ENCODE data around the gene UGT1A8.

Gene UGT1A8

DNA sequence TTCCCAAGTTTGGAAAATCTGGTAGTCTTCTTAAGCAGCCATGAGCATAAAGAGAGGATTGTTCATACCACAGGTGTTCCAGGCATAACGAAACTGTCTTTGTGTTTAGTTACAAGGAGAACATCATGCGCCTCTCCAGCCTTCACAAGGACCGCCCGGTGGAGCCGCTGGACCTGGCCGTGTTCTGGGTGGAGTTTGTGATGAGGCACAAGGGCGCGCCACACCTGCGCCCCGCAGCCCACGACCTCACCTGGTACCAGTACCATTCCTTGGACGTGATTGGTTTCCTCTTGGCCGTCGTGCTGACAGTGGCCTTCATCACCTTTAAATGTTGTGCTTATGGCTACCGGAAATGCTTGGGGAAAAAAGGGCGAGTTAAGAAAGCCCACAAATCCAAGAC is 154.7 kb downstream of the UGT1A8 start:
- DNase-seq: no peak

DNA sequence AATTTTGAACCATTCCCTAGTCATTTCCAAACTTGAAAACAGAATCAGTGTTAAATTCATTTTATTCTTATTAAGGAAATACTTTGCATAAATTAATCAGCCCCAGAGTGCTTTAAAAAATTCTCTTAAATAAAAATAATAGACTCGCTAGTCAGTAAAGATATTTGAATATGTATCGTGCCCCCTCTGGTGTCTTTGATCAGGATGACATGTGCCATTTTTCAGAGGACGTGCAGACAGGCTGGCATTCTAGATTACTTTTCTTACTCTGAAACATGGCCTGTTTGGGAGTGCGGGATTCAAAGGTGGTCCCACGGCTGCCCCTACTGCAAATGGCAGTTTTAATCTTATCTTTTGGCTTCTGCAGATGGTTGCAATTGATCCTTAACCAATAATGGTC is 155.2 kb downstream of the UGT1A8 start:
- no peak for DNase-seq

DNA sequence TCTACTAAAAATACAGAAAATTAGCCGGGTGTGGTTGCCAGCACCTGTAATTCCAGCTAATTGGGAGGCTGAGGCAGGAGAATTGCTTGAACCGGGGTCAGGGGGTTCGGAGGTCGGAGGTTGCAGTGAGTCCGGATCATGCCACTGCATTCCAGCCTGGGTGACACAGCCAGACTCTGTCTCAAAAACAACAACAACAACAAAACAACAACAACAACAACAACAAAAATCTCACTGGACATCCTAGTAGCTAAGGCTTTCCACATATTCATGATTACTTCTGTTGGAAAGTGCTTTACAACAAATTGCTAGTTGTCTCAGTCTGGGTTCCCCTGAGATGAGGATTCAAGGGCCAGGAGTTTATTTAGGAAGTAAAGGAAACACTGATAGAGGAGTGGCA is 156.4 kb downstream of the UGT1A8 start:
- no peak for DNase-seq

DNA sequence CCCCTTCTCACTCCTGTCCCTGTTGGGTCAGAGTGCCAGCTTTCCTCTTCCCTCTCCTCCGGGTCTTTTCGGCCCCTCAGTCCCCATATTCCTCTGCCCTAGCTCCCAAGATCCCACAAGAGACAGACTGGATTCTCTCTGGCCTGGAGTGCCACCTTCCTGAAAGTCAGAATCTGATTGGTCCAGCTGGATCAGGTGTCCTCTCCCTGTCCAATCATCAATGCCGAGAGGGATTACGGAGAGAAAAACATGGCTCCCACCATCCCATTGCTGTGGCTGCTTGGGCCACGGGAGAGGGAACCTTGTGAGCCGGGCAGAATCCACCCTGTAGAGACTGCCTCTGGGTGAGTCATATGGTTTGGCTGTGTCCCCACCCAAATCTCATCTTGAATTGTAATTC is 158.0 kb downstream of the UGT1A8 start:
- no peak for DNase-seq

DNA sequence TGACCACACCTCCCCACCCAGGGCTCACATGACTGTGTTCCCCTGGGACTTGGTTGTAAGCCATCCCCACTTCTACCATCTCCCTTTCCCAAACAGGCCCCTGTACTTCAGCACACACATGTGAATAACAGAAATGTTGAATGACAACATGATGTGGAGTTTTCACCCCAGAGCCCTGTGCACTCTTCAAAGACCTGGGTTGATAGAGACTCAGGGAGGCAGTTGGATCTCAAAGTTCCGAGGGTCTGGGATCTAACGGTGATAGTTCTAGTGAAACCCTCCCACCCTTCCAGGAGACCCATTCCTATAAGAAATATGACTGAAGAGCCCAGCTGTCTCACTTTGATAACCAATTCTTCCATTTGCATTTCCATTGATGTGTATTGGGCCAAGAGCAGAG is 160.6 kb downstream of the UGT1A8 start, which contains the start of gene MROH2A:
MROH2A (plus strand) TSS at position 301 of the 400 bp plus-strand sequence. CDS start 1,029 bp downstream, outside the sequence.
- DNase-seq: no peak

DNA sequence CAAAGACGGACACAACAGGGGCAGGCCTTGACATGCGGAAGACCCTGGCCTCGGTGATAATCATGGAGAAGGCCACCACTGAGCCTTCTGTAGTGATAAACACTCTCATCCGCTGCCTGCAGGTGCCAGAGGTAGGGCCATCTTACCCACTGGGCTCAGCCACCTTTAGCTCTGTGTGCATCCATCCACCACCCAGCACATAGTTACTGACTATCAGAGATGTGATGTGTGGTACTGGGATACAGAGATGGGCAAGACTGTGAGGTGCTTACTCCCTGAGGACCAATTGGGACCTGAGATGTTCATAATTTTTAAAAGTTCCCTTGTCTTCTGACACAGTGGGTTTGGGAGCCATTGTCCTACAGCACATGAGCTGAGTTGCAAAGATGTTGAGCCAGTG is 162.3 kb downstream of the UGT1A8 start:
- no peak for DNase-seq

DNA sequence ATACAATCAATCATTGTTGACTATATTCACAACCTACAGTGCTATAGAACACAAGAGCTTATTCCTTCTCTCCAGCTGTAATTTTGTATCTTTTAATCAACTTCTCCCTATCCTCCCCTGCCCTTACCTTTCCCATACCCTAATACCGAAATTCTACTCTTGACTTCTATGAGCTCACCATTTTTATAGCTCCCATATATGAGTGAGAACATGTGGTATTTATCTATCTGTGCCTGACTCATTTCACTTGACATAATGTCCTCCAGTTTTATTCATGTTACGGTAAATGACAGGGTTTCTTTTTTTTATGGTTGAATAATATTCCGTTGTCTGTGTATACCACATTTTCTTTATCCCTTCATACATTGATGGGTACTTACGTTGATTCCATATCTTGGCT is 163.3 kb downstream of the UGT1A8 start:
- no peak for DNase-seq

DNA sequence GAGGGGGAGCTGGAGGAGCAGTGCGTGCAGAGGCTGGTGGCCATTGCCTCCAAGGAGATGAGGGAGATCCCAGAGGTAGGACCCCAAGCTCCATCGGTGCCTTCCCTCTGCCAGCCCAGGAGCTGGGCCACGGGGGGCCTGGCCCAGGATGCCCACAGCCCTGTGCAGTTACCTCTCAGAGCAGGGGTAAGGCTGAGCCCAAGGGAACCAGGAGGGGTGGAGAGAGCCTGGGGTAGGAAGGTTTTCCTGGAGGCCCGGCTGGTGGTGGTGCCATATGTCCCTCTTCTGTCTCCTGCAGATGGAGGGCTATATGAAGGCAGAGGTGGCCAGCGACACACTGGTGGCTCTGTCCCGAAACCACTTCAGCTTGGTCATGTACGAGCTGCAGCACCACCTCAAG is 172.1 kb downstream of the UGT1A8 start:
- DNase-seq: no peak

DNA sequence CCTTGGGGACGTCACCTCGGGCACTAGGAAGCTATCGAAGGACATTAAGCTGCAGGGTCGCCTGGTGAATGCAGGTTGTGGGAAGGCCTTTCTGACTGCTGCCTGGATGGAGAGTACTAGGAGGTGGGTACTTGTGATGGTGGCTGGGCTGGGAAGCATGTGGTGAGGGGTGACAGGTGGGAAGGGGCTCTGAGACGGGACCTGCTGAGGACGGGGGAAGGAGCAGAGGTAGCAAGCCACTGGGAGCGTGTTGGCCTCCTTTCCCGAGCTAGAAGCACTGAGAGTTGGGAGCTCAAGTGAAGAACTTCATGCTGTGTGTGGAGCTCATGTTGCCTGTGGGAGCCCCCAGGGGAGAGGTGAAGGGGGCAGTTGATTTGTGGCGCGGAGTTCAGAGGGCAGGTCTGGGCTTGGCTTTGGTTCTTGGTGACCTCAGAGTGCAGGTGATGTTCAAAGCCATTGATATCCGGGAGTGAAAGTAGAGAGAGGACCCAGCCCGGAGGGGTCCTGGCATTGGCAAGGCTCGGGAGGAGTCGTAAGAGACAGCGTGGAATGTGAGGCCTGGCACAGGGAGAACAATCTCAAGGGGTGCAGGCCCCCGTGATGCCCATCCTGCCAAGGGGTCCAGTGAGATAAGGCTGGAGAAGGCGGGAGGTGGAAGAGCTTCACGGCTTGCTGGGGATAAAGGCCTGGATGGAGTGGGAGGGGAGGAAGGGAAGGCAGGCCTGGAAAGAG is 173.9 kb downstream of the UGT1A8 start:
- DNase-seq: no peak

DNA sequence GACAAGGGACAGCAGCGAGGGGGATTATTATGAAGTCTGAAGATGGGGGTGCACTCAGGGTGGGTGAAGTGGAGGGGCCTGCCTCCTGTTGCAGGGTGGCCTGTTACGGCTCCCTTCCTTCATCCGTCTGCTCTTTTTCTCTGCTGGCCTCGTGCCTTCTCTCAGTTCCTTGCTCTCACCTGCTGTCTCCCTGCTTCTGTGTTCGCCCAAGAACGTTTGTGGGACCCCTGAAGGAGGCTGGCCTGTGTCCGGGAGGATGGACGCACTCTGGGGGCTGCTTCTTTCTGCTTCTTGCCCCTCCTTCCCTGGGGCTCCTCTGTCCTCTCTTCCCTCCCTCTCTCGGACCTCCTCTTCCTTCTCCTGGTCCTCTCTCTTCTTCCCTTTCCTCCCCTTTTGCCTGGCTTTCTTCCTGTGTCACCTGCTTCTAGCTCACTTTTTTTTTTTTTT is 174.5 kb downstream of the UGT1A8 start:
- no peak for DNase-seq

DNA sequence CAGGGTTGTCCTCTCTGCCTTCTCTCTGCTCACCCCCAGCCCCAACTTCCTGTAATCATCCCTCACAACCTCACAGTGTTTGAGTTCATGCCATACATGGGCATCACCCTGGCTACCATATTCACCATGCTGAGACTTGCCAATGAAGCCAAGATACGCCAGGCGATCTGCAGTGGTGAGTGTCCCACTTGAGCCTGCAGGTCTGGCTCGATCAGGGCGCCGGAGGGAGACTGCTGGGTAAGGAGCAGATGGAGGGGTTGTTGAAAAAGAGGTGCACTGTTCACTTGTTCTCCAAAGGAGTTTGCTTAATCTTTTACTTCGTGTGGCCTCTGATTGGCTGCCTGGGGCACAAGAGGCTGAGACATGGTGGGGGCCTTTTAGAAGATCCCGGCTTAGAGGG is 175.3 kb downstream of the UGT1A8 start:
- no peak for DNase-seq

DNA sequence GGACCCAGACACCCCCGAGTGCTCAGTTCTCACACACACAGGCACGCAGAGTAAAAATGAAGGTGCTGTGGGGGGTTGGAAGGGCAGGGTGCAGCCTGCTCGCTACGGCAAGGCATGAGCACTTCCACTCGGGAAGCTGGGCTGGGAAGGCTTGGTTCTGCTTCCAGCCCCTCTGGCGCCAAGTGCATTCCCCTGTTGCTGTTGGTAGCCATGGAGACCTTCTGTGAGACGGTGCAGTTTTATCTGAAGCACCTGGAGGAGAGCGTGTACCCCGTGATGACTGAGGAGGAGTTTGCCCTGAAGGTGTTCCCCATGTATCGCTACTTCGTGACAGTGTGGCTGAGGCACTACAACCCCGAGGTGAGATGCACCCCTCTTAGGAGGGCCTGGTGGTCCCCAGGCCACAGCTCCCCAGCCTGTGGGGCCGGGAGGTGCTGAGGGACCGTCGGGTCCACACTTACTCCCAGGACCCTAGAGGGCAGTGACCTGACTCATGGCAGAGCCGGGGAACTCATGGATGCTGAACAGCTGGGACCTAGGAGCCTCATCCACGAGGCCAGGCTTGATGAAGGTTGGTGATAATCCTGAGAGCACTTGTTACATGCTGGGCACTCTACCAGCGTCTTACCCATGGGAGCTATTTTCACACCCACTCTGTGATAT is 176.2 kb downstream of the UGT1A8 start:
- DNase-seq: no peak

DNA sequence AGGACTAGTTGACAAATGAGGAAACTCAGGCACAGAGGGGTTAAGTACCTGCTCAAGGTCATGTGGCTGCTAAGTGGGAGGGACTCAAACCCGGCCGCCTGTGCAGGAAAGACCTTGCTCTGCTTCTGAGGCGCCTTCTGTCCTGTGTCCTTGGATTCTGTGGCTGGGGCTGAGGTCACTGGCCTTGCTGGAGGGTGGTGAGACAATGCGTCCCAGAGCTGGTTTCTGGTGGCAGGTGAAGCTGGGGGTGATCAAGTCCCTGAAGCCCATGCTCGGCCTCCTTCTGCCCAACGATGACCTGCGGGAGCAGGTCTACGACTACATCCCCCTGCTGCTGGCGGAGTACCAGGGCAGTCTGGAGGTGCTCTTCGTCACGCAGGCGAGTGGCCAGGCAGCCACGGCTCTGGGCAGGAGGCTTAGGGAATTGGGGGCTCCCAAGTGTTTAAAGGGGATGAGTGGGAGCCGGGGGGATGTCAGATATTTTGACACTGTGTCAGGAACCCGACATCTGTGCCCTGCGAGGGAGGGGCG is 176.8 kb downstream of the UGT1A8 start:
- no peak for DNase-seq

DNA sequence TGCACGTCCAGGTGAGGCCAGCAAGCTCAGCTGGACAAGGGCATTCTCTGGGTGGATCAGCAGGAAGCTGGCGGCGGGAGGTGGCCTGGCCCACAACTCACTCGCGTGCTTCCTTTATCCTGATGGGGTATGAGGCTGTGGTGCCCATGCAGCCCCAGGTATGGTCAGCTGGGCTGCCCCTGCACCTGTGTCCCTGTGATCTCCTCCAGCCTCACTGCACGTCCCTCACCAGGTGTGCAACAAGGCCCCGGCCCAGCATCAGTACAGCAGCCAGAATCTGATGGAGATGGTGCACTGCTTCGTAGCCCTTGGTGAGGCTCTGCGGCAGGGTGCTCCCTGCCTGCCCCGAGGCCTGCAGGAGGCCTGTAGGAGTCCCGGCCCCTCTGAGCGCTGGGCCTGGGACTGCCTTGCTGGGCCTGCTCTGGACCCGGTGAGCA is 178.3 kb downstream of the UGT1A8 start:
- no peak for DNase-seq

DNA sequence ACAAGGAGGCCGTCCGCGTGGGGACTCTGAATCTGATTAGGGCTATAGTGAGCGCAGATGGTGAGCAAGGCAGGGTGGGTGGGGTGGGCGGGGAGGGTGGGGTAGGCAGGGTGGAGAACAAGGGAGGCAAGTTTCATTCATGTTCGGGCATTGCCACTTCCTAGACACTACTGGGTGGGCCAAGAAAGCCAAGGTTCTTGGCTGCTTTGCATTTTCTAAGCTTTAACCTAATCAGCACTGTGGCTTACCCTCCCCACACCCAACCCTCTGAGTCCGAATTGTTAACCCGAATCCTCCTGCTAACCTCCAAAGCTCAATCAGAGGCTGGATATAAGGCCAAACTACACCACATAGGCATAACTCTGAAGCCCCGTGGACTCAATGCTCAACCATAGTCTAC is 178.8 kb downstream of the UGT1A8 start:
- no peak for DNase-seq

DNA sequence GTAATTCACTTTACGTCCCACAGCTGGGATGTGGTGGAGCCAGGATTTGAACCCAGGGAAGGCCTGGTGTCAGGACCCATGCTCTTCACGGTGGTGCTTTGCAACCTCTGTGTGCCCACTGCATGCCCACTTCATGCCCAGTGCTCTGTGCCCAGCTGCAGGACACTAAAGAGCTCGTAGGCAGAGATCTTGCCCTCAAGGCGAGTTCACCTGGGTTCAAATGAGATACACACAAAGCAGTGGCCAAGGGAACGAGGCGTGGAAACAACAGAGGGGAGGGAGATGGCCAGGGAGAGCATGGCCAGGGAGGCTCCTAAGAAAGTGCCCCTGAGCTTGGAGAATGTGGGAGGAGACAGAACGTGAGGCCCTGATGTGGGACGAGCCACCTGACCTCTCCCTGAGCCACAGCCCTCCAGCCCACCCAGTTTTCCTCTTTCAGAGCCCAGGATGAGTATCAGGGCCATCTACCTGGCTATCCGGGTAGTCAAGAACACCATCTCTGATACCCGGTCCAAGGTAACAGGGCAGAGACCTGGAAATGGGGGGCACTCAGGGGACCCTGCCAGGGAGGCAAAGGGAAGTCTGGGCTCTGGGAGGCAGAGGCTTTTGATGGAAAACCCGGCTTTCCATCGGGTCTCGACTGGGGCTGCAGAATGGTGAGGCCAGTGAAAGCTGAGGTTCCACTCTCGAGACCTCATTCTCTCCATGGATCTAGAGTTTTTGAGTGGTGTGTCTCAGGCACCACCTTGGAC is 181.1 kb downstream of the UGT1A8 start:
- no peak for DNase-seq

DNA sequence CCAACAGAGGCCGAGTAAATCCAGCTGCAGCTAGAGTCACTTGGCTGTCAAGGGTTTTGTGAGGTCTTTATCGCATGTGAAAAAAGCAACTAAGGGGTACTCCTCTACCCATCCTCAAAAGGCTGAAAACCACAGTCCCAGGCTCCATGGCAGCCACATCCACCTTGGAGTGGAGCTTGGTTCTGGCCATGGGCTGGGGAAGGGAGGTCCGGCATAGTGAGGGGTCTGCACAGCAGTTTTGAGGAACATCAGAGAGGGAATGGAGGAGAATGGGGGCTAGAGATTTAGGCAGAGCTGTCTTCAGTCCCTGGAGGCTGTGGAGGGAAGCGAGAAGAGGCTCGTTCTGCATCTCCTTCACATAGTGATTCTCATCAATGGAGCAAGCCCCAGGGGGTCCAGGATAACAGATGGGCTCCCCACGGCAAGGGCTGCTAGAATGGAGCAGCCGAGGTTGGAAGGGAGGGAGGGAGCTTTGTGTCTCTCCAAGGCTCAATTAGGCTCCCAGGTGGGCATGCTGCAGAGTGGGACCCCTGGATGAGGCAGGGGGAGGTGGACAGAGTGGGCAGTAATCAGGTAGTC is 181.7 kb downstream of the UGT1A8 start:
- DNase-seq: no peak

DNA sequence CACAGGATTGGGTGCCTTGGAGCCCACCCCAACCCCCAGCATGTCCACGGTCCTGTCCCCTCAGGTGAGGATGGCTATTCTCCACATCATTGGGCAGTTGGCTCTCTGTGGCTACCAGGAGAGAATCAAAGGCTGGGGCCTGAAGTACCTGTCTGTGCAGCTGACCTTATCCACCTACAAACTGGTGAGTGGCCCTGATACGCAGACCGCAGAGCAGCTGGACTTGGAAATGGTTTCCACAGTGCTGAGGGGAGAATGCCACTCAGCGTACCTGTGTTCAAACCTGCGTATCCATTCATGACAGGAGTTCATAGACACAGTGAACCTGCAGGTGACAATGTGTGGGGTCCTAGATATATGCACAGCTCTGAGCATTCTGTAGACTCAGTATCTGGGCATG is 182.3 kb downstream of the UGT1A8 start:
- no peak for DNase-seq

DNA sequence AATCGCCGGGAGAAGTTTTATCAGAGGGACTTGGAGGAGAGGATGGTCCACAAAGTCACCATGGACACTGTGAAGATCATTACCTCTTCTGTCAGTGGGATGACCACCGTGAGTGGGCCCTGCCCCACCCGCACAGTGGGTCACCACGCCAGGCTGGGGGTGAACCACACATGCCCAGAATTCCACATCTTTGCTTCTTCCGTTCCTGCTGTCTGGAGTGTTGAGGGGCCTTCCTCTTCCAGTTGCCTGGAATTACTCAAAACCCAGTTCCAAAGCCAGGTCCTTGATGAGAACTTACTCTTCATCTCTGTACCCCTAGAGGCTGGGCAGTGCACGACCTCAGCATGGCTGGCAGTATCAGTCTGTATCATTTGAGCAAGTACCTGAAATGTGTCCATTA is 182.8 kb downstream of the UGT1A8 start:
- DNase-seq: no peak

DNA sequence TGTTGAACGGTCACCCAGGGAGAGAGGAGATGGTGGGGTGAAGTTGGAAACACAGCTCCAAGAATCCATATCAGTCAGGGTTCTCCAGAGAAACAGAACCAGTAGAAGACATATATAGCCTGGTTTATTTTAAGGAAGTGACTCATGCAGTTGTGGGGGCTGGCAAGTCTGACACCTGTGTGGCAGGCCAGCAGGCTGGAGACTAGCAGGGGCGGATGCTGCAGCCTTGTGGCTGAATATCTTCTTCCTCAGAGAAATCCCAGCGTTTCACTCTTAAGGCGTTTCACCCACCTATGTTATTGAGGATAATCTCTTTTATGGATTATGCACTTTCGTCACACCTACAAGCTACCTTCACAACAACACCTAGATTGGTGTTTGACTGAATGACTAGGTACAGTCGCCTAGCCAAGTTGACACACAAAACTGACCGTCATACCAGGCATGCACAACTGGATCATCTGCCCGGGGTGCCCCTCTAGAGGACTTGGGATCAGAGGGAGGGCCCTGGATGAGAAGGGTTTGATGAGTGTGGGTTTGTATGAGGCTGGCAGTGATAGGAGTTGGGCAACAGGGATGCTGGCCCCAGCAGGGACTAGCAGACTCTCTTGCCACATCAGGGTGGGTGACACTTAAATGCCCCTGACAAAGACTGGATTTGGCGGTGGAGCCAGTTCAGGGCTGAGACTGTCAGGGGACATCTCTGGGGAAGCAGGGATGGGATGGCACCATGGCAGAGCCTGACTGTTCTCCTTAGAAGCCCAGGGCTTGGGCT is 184.1 kb downstream of the UGT1A8 start:
- no peak for DNase-seq

DNA sequence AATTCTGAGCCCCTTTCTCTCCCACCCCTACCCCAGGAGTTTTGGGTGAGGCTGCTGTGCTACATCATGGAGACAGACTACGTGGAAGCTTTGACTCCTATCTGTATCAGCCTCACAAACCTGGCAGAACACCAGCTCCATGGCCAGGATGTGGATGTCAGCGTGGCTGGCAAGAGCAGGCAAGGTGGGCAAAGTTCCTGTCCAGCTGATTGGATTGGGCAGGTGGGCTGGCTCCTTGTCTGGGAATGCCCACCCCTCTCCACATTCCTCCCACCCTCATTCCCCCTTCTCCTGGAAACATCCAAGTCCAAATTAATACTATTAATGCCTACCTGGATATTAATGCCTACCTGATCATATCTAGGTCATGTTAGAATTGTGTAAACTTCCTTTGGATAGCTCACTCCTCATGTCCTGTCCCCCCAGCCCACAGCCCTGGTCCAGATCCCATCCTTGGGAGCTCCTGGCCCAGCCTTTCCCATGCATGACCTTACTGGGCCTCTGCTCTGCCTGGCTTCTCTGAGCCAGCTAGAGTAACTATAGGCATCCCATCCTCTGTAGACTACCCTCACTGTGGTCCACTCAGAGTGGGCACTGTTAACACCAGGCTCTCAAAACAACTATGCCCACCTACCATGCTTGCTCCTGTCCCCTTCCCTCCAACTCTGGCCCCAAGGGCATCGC is 184.8 kb downstream of the UGT1A8 start:
- DNase-seq: no peak

Measured in NCI-H2081 (cell line).